ENCODE measurements around the gene CDK2AP2. TPM values are rescaled to one million over a fixed set of nuclear protein-coding genes. Genes with fewer than 3 reads are reported as not detected.
"Not testable (repeated sequence)": the region's sequence is repeated elsewhere in the genome, so short reads cannot be mapped to it uniquely, and the experiment has no call there.

The CDK2AP2 gene
- total RNA-seq, 4 donors from 2014 or later = 23.5 to 50.5 (median 34.7) TPM

GRCh38 chr11:67466962-67467771 is 40.8 kb downstream of the CDK2AP2 start:
- TF ChIP-seq CTCF (IDR thresholded peaks at IDR 0.05) = no peak
- no peak for DNase-seq (ENCODE audit: low spot score)
- ATAC-seq (ENCODE audit: low FRiP score) = no peak

- DNase-seq (ENCODE audit: low spot score) = no peak
- ATAC-seq (ENCODE audit: low FRiP score) = no peak
- TF ChIP-seq CTCF (IDR thresholded peaks at IDR 0.05) = no peak
Measured at GRCh38 chr11:67466367-67466766, 41.6 kb downstream of the CDK2AP2 start.

GRCh38 chr11:67465530-67465929 is 42.4 kb downstream of the CDK2AP2 start:
- ATAC-seq (ENCODE audit: low FRiP score); DNase-seq (ENCODE audit: low spot score): not testable (repeated sequence)

- no peak for TF ChIP-seq CTCF (IDR thresholded peaks at IDR 0.05)
- no peak for DNase-seq (ENCODE audit: low spot score)
- no peak for ATAC-seq (ENCODE audit: low FRiP score)
Measured at GRCh38 chr11:67465189-67465510, 42.8 kb downstream of the CDK2AP2 start.

- peak; percentile 65 for ATAC-seq (ENCODE audit: low FRiP score)
- DNase-seq (ENCODE audit: low spot score) = peak; percentile 63
- no peak for TF ChIP-seq CTCF (IDR thresholded peaks at IDR 0.05)
Measured at GRCh38 chr11:67464411-67465188, 43.4 kb downstream of the CDK2AP2 start.

- no peak for TF ChIP-seq CTCF (IDR thresholded peaks at IDR 0.05)
- DNase-seq (ENCODE audit: low spot score) = no peak
- ATAC-seq (ENCODE audit: low FRiP score) = no peak
Measured at GRCh38 chr11:67463680-67464410, 44.1 kb downstream of the CDK2AP2 start.

- DNase-seq (ENCODE audit: low spot score) = no peak
- TF ChIP-seq CTCF (IDR thresholded peaks at IDR 0.05) = no peak
- no peak for ATAC-seq (ENCODE audit: low FRiP score)
Measured at GRCh38 chr11:67463186-67463585, 44.8 kb downstream of the CDK2AP2 start.

Measured in omental fat pad (tissue), 4 donors.